ENCODE measurements around the gene RAB36.

Gene RAB36

GRCh38 chr22:23127055-23127756 lies 18.1 kb upstream of the RAB36 start:
- CTCF ChIA-PET = interaction anchor here (0.6 to 2.7 kb wide), 4 partner anchors 55 to 169 kb away, joined by 3 to 38 read pairs (median 6); no protein-coding TSS in a partner anchor

GRCh38 chr22:23127788-23128187 lies 17.5 kb upstream of the RAB36 start:
- no peak for DNase-seq (ENCODE audit: extremely low spot score)
- CTCF ChIA-PET = interaction anchor here (0.6 to 2.7 kb wide), 7 partner anchors 11 to 170 kb away, joined by 3 to 38 read pairs (median 3); no protein-coding TSS in a partner anchor
- POLR2A ChIA-PET = interaction anchor here (0.6 kb wide), 1 partner anchor 154 kb away, joined by 3 read pairs; no protein-coding TSS in a partner anchor
- TF ChIP-seq ARNT (IDR thresholded peaks at IDR 0.05) (no peak), FOXA1 (IDR thresholded peaks at IDR 0.05) (no peak), NFRKB (IDR thresholded peaks at IDR 0.05) (no peak), SUZ12 (IDR thresholded peaks at IDR 0.05) (no peak), FOXM1 (IDR thresholded peaks at IDR 0.05; ENCODE audit: borderline replicate concordance) (no peak)

More at GRCh38 chr22:23127055-23127756, 18.1 kb upstream of the RAB36 start:
- POLR2A ChIA-PET = no interaction called here
- no peak for DNase-seq (ENCODE audit: extremely low spot score)
- TF ChIP-seq L3MBTL2 (conservative IDR thresholded peaks at IDR 0.05) (no peak), SP1 (IDR thresholded peaks at IDR 0.05) (no peak)

DNA sequence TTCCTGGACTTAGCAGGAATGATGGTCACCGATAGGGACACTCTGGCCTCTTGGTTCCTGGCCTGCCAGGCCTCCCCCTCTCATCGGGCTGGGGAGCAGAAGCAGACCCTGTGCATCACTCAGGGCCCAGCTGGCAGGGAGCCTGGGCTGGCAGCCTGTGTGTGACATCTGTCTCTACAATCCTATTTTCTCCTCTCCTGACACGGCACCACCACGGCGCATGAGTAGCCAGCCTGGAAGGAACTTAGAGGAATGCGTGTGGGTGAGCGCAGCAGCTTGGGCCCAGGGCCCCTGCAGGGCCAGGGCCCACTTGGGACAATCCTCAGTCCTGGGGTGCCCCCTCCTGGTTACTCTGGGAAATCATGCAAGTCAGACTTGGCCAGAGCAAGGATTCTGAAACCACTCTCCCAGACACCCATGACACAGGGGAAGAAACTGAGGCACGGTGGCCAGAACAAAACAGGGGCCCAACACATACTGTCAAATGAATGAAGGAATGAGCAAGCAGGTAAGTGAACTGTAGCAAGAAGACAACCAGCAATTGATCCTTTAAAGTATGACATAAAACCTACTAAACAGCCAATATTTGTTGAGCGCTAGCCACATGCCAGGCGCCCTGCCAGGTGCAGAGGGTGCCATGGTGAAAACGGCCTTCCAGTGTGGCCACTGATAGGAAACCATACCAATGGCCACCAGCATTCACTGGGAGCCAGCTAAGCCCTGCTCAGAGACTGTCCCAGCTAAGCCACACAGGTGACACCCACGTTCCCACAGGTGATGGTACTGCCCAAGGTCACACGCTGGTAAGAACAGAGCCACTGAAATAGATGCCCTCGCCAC lies 16.8 kb upstream of the RAB36 start:
- POLR2A ChIA-PET = interaction anchor here (0.6 kb wide), 1 partner anchor 153 kb away, joined by 3 read pairs; no protein-coding TSS in a partner anchor
- DNase-seq (ENCODE audit: extremely low spot score) = peak; percentile 91
- CTCF ChIA-PET = interaction anchor here (0.6 to 2.7 kb wide), 7 partner anchors 10 to 171 kb away, joined by 3 to 38 read pairs (median 3); no protein-coding TSS in a partner anchor
- TF ChIP-seq FOXK2 (IDR thresholded peaks at IDR 0.05) (no peak), BHLHE40 (IDR thresholded peaks at IDR 0.05; ENCODE audit: borderline replicate concordance) (no peak), CTBP1 (IDR thresholded peaks at IDR 0.05; ENCODE audit: borderline replicate concordance) (no peak), FOXA1 (IDR thresholded peaks at IDR 0.05) (no peak), SP1 (IDR thresholded peaks at IDR 0.05) (no peak), ZNF384 (IDR thresholded peaks at IDR 0.05) (no peak), NFRKB (IDR thresholded peaks at IDR 0.05) (no peak), ELF4 (IDR thresholded peaks at IDR 0.05) (no peak), LEF1 (IDR thresholded peaks at IDR 0.05; ENCODE audit: borderline replicate concordance) (no peak), L3MBTL2 (conservative IDR thresholded peaks at IDR 0.05) (no peak), FOXM1 (IDR thresholded peaks at IDR 0.05; ENCODE audit: borderline replicate concordance) (no peak)
- TF ChIP-seq, protein P1, sequence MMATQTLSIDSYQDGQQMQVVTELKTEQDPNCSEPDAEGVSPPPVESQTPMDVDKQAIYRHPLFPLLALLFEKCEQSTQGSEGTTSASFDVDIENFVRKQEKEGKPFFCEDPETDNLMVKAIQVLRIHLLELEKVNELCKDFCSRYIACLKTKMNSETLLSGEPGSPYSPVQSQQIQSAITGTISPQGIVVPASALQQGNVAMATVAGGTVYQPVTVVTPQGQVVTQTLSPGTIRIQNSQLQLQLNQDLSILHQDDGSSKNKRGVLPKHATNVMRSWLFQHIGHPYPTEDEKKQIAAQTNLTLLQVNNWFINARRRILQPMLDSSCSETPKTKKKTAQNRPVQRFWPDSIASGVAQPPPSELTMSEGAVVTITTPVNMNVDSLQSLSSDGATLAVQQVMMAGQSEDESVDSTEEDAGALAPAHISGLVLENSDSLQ (IDR thresholded peaks at IDR 0.05) = no peak

DNA sequence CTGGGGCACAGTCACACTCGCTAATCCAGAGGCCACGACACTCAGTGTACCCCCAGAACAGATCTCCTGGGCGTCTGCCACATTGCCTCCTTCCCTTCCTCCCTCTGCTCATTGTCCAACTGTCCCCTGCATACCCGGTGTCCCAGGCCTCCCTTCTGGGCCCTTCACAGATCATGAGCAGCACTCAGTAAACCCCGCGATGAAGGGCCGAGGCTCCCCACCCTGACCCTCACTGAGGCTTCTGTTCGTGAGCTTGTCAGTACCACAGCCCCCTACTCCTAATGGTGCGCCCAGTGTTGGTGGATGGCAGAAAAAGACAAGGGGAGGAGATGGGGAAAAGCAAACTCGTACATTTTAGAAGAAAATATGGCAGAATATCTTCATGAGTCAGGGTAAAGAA lies 16.1 kb upstream of the RAB36 start:
- TF ChIP-seq, protein P1 (IDR thresholded peaks at IDR 0.05) = no peak
- no peak for TF ChIP-seq BHLHE40 (IDR thresholded peaks at IDR 0.05; ENCODE audit: borderline replicate concordance)
- TF ChIP-seq NFRKB (IDR thresholded peaks at IDR 0.05) = no peak
- no peak for TF ChIP-seq CTBP1 (IDR thresholded peaks at IDR 0.05; ENCODE audit: borderline replicate concordance)
- no peak for TF ChIP-seq HDGF (IDR thresholded peaks at IDR 0.05; ENCODE audit: borderline replicate concordance)
- TF ChIP-seq FOXM1 (IDR thresholded peaks at IDR 0.05; ENCODE audit: borderline replicate concordance) = no peak
- TF ChIP-seq TARDBP (IDR thresholded peaks at IDR 0.05) = no peak
- ChIA-PET CTCF (interaction anchor here (4.6 kb wide), 1 partner anchor 170 kb away, joined by 28 read pairs; no protein-coding TSS in a partner anchor), POLR2A (no interaction called here)
- DNase-seq (ENCODE audit: extremely low spot score) = no peak

DNA sequence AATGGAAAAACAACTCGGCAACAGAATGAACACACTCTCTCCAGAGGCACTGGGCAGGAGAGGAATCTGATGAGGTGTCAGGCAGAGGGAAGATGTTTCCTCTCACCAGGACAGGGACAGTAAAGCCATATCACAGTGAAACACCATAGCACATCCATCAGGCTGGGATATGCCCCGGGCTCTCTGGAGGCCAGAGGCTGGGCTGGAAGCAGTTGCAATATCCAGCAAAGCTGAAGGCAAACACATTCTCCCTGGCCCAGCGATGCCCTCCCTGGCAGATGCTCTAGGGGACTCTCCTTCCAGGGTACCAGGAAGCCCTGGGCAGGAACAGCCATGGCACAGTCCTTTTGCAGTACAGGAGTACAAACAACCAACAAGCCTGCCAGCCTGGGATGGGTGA lies 14.6 kb upstream of the RAB36 start:
- ChIA-PET POLR2A (no interaction called here), CTCF (interaction anchor here (4.6 kb wide), 1 partner anchor 171 kb away, joined by 28 read pairs; no protein-coding TSS in a partner anchor)
- DNase-seq (ENCODE audit: extremely low spot score) = no peak
- TF ChIP-seq SP1 (IDR thresholded peaks at IDR 0.05) (no peak), FOXK2 (IDR thresholded peaks at IDR 0.05) (no peak), FOXM1 (IDR thresholded peaks at IDR 0.05; ENCODE audit: borderline replicate concordance) (no peak), HDGF (IDR thresholded peaks at IDR 0.05; ENCODE audit: borderline replicate concordance) (no peak), BHLHE40 (IDR thresholded peaks at IDR 0.05; ENCODE audit: borderline replicate concordance) (no peak), L3MBTL2 (conservative IDR thresholded peaks at IDR 0.05) (no peak), ARNT (IDR thresholded peaks at IDR 0.05) (no peak), FOXA1 (IDR thresholded peaks at IDR 0.05) (no peak), SUZ12 (IDR thresholded peaks at IDR 0.05) (no peak), CTBP1 (IDR thresholded peaks at IDR 0.05; ENCODE audit: borderline replicate concordance) (no peak), ELF4 (IDR thresholded peaks at IDR 0.05) (no peak), TARDBP (IDR thresholded peaks at IDR 0.05) (no peak), ZNF384 (IDR thresholded peaks at IDR 0.05) (no peak), NFRKB (IDR thresholded peaks at IDR 0.05) (no peak)
- TF ChIP-seq, protein P1 (IDR thresholded peaks at IDR 0.05) = no peak

GRCh38 chr22:23131931-23132330 lies 13.3 kb upstream of the RAB36 start:
- POLR2A ChIA-PET = interaction anchor here (1.3 kb wide), 1 partner anchor 10 kb away, joined by 3 read pairs; the partner anchor contains the start of gene RSPH14
- no peak for TF ChIP-seq FOXK2 (IDR thresholded peaks at IDR 0.05)
- CTCF ChIA-PET = interaction anchor here (1.9 to 4.6 kb wide), 2 partner anchors 173 to 175 kb away, joined by 6 to 28 read pairs; no protein-coding TSS in a partner anchor
- DNase-seq (ENCODE audit: extremely low spot score) = no peak
